ENCODE data around the gene PCMT1. TPM values are rescaled to one million over a fixed set of nuclear protein-coding genes. Genes with fewer than 3 reads are reported as not detected.
A peak's percentile ranks its signal among the peaks of the same experiment; 100 is the strongest.

The PCMT1 gene
- total and polyA plus RNA-seq, 9 of the 15 experiments (the other 6 are each of a cell fraction or from before 2014, with no cell fraction given): 217 to 541 (median 327) TPM

- TF ChIP-seq NR3C1 (CRISPR knock-in tag; IDR thresholded peaks at IDR 0.05) (no peak), ZNF668 (CRISPR knock-in tag; IDR thresholded peaks at IDR 0.05) (0 out of 2 replicates have a peak, but pooled peaks have one; percentile 38), HNRNPLL (IDR thresholded peaks at IDR 0.05; ENCODE audit: low read depth, low read length, poor library complexity, severe bottlenecking) (peak; percentile 70), ZNF197 (CRISPR knock-in tag; IDR thresholded peaks at IDR 0.05; ENCODE audit: low read depth) (no peak), HCFC1 (IDR thresholded peaks at IDR 0.05; ENCODE audit: low read depth, low read length) (peak; percentile 73), U2AF2 (optimal IDR thresholded peaks at IDR 0.05; ENCODE audit: low read depth, low read length) (no peak), THRAP3 (IDR thresholded peaks at IDR 0.05; ENCODE audit: borderline replicate concordance) (no peak), ZNF133 (CRISPR knock-in tag; IDR thresholded peaks at IDR 0.05) (no peak), TAF7 (tag; IDR thresholded peaks at IDR 0.05) (no peak), ZNF592 (IDR thresholded peaks at IDR 0.05) (peak; percentile 64), SPI1 (IDR thresholded peaks at IDR 0.05; ENCODE audit: borderline replicate concordance, low read depth, low read length) (0 out of 2 replicates have a peak, but pooled peaks have one; percentile 6), SMAD1 (IDR thresholded peaks at IDR 0.05; ENCODE audit: low read depth, low read length, partially characterized antibody) (peak; percentile 47), CREB3 (tag; conservative IDR thresholded peaks at IDR 0.05; ENCODE audit: low read depth) (no peak), CXXC5 (CRISPR knock-in tag; IDR thresholded peaks at IDR 0.05) (peak; percentile 83), RNF2 (IDR thresholded peaks at IDR 0.05) (peak; percentile 24; the same call in 1 of the 2 replicates), BACH1 (tag; IDR thresholded peaks at IDR 0.05) (no peak), THRB (CRISPR knock-in tag; conservative IDR thresholded peaks at IDR 0.05) (no peak), ZNF398 (CRISPR knock-in tag; IDR thresholded peaks at IDR 0.05) (no peak)
Observed at GRCh38 chr6:149746147-149746946, 3.2 kb upstream of the PCMT1 start, which contains the start of gene NUP43 (continued).
